Common myeloid progenitor, CD34-positive (primary cell): ENCODE measurements around the gene POLR2L.
A peak's percentile ranks its signal among the peaks of the same experiment; 100 is the strongest.

ENCODE experiments used
- CTCF ChIA-PET: fragments of 350-600 bp; sonication (Branson Sonifier 250); formaldehyde crosslinking; loops from one replicate; lab custom pipeline; 2021; ENCODE audit warnings: antibody characterized with exemption; lab: Charles Lee
- POLR2A ChIA-PET: fragments of 350-600 bp; sonication (Branson Sonifier 250); formaldehyde crosslinking; loops from one replicate; lab custom pipeline; 2021; ENCODE audit warnings: antibody characterized with exemption; lab: Charles Lee
- DNase-seq, 3 donors: peaks; one replicate each; pipeline versions ENCODE4 v3.0.0 to v3.0.0-alpha.2; 2013
- H3K27ac ChIP-seq, 2 experiments: 1 replicate in 1 of 2; 2 replicates in 1 of 2; pipeline ENCODE4 v1.7.0; 2013; ENCODE audit warnings: inconsistent platforms in 2 of 2, low read length in 2 of 2, mild to moderate bottlenecking in 2 of 2, low read depth in 1 of 2, moderate library complexity in 1 of 2; ENCODE audit not compliant: severe bottlenecking in 2 of 2, insufficient read depth in 1 of 2, poor library complexity in 1 of 2
- H3K27me3 ChIP-seq, 5 experiments: replicated peaks in 2 of 5; 1 replicate in 3 of 5; 2 replicates in 2 of 5; pipeline versions ENCODE4 v1.6.1 to v1.7.0; 2013; ENCODE audit warnings: low read length in 4 of 5, mild to moderate bottlenecking in 2 of 5, moderate library complexity in 2 of 5, inconsistent platforms in 1 of 5; ENCODE audit not compliant: insufficient read depth in 5 of 5, control insufficient read depth in 4 of 5
- H3K36me3 ChIP-seq, 4 experiments: 1 replicate in 2 of 4; 2 replicates in 2 of 4; pipeline versions ENCODE4 v1.6.1 to v1.7.0; 2013; ENCODE audit warnings: low read length in 3 of 4, control low read depth in 1 of 4, mild to moderate bottlenecking in 1 of 4; ENCODE audit not compliant: control insufficient read depth in 4 of 4, insufficient read depth in 4 of 4
- H3K4me1 ChIP-seq, 4 experiments: 1 replicate in 3 of 4; 2 replicates in 1 of 4; pipeline versions ENCODE4 v1.6.1 to v1.7.1; 2013; ENCODE audit warnings: low read length in 3 of 4, mild to moderate bottlenecking in 3 of 4, control low read depth in 1 of 4, inconsistent platforms in 1 of 4, moderate library complexity in 1 of 4; ENCODE audit not compliant: control insufficient read depth in 4 of 4, insufficient read depth in 4 of 4; ENCODE audit errors: control extremely low read depth in 1 of 4
- H3K4me3 ChIP-seq, 7 experiments: 1 replicate in 4 of 7; 2 replicates in 3 of 7; pipeline versions ENCODE4 v1.5.1 to v1.7.0; 2013; ENCODE audit warnings: mild to moderate bottlenecking in 7 of 7, low read length in 6 of 7, moderate library complexity in 6 of 7, inconsistent platforms in 2 of 7, low read depth in 2 of 7, control low read depth in 1 of 7; ENCODE audit not compliant: insufficient read depth in 4 of 7, control insufficient read depth in 1 of 7; ENCODE audit errors: extremely low read depth in 1 of 7
- H3K9me3 ChIP-seq, 5 experiments: 1 replicate in 4 of 5; 2 replicates in 1 of 5; pipeline versions ENCODE4 v1.6.1 to v1.7.1; 2013; ENCODE audit warnings: low read length in 4 of 5, mild to moderate bottlenecking in 2 of 5, inconsistent platforms in 1 of 5, low read depth in 1 of 5, moderate library complexity in 1 of 5; ENCODE audit not compliant: control insufficient read depth in 4 of 5, insufficient read depth in 2 of 5; ENCODE audit errors: control extremely low read depth in 1 of 5
- WGBS: methylation state at CpG from one replicate; pipeline ENCODE4 v1.1.5; 2013; ENCODE audit not compliant: insufficient coverage; 5-methylcytosine and 5-hydroxymethylcytosine counted together

POLR2L gene

DNA sequence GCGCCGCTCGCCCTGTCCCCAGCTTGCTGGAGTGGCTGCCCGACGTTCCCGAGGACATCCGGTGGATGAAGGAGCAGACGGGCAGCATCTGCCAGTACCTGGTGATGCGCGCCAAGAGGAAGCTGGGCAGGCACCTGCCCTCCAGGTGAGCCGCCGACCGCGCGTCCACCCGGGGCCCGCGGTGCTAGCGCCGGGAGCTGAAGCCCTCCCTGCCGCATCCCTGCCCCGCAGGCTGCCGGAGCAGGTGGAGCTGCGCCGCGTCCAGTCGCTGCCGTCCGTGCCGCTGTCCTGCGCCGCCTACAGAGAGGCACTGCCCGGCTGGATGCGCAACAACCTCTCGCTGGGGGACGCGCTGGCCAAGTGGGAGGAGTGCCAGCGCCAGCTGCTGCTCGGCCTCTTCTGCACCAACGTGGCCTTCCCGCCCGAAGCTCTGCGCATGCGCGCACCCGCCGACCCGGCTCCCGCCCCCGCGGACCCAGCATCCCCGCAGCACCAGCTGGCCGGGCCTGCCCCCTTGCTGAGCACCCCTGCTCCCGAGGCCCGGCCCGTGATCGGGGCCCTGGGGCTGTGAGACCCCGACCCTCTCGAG, 17.9 kb downstream of the POLR2L start:
- Histone ChIP-seq H3K36me3 (peaks cover 0 to 32% (median 16%) of the 10 kb centered on the region in 4 experiments), H3K27ac (no peak overlapping the region), H3K4me3 (no peak overlapping the region), H3K9me3 (no peaks in the 10 kb centered on the region), H3K27me3 (peaks cover 0 to 25% (median 12%) of the 10 kb centered on the region in 5 experiments), H3K4me1 (peaks cover 0 to 67% (median 61%) of the 10 kb centered on the region in 4 experiments)
- DNase-seq: no peak
- POLR2A ChIA-PET: no interaction called here
- WGBS: 97% methylated on average over 54 of the region's 59 CpGs
- CTCF ChIA-PET: no interaction called here

DNA sequence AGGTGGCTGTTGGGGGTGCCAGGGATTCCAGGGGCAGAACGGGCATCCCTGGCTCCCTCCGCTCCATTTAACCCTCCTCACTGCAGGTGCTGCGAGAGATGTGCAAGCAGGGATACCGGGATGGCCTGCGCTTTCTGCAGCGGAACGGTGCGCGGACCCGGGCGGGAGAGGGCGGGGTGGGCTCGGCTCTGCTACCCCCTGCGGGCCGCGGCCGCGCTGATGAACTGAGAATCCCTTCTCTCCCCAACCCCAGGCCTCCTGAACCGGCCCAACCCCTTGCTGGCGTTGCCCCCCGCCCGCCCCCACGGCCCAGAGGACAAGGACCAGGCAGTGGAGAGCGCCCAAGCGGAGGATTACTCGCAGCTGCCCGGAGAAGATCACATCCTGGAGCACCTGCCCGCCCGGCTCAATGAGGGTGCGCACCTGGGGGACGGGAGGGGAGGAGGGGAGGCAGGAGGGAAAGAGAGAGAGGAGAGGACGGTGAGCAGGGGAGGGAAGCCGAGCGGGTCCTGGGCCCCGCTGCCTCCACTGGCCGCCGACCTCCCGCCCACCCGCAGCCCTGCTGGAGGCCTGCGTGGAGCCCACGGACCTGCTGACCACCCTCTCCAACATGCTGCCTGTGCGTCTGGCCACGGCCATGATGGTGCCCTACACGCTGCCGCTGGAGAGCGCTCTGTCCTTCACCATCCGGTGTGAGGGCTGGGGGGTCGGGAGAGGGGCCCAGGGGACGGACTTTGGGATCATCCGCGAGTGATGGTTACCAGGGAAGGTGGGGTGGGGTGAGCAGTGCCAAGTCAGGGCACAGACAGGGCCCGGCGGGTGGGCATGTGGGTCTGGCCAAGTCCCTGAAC, 18.7 kb downstream of the POLR2L start:
- H3K4me1 ChIP-seq: peaks cover 0 to 64% (median 59%) of the 10 kb centered on the region in 4 experiments
- no peak overlapping the region for H3K27ac ChIP-seq
- peaks cover 0 to 32% (median 16%) of the 10 kb centered on the region in 4 experiments for H3K36me3 ChIP-seq
- CTCF ChIA-PET: interaction anchor here (1.0 to 3.4 kb wide), 5 partner anchors 7 to 20 kb away, joined by 3 to 14 read pairs (median 4); partner anchors contain the start of gene CD151
- H3K4me3 ChIP-seq: no peak overlapping the region
- no peak for DNase-seq
- WGBS: 96% methylated on average over 32 of the region's 53 CpGs
- H3K9me3 ChIP-seq: no peaks in the 10 kb centered on the region
- POLR2A ChIA-PET: no interaction called here
- H3K27me3 ChIP-seq: peaks cover 0 to 17% (median 10%) of the 10 kb centered on the region in 5 experiments

DNA sequence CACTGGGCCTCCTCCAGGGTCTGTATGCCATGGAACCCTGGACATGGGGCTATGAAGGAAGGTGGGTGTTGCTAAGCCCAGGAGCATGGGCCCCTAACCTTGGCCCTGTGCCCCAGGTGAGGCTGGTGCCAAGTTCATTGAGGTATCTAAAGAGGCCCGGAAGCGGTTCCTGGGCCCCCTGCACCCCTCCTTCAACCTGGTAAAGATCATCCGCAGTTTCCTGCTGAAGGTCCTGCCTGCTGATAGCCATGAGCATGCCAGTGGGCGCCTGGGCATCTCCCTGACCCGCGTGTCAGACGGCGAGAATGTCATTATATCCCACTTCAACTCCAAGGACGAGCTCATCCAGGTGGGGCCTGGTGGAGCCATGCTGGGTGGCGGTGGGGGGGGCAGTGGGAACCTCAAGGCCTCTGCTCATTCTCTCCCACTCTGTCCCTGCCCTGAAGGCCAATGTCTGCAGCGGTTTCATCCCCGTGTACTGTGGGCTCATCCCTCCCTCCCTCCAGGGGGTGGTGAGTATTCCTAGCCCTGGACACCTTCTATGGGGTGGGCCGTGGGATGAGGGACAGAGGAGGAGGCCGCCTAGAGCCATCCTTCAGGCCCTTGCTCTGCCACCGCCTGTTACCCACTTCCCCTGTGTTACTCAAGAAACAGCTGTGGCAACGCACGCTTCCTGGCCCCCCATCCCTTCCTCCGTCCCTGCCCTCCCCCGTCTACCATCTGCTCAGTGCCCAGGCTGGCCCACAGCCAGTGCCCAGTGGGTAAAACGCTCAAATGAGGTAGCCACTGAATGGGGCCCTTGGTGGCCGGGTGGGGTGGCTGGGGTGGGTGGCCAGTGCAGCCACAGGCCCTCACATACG, 20.6 kb downstream of the POLR2L start:
- ChIA-PET CTCF (interaction anchor here (0.6 to 3.4 kb wide), 5 partner anchors 9 to 25 kb away, joined by 3 to 14 read pairs (median 3); partner anchors contain the start of gene RPLP2), POLR2A (interaction anchor here (0.6 to 1.7 kb wide), 3 partner anchors 9 to 21 kb away, joined by 3 to 4 read pairs (median 3); partner anchors contain the start of gene TSPAN4)
- Histone ChIP-seq H3K4me3 (peak overlapping the region in 3 of 7 experiments; percentile 79 to 86 (median 82)), H3K4me1 (peaks cover 0 to 48% (median 43%) of the 10 kb centered on the region in 4 experiments), H3K36me3 (peaks cover 0 to 32% (median 16%) of the 10 kb centered on the region in 4 experiments), H3K9me3 (no peaks in the 10 kb centered on the region), H3K27me3 (peaks cover 0 to 4% (median 2%) of the 10 kb centered on the region in 5 experiments), H3K27ac (peak overlapping the region in 1 of 2 experiments; percentile 55)
- DNase-seq: peak in 2 of 3 donors; percentile 64 to 71
- WGBS: 55% methylated on average over 17 of the region's 22 CpGs

DNA sequence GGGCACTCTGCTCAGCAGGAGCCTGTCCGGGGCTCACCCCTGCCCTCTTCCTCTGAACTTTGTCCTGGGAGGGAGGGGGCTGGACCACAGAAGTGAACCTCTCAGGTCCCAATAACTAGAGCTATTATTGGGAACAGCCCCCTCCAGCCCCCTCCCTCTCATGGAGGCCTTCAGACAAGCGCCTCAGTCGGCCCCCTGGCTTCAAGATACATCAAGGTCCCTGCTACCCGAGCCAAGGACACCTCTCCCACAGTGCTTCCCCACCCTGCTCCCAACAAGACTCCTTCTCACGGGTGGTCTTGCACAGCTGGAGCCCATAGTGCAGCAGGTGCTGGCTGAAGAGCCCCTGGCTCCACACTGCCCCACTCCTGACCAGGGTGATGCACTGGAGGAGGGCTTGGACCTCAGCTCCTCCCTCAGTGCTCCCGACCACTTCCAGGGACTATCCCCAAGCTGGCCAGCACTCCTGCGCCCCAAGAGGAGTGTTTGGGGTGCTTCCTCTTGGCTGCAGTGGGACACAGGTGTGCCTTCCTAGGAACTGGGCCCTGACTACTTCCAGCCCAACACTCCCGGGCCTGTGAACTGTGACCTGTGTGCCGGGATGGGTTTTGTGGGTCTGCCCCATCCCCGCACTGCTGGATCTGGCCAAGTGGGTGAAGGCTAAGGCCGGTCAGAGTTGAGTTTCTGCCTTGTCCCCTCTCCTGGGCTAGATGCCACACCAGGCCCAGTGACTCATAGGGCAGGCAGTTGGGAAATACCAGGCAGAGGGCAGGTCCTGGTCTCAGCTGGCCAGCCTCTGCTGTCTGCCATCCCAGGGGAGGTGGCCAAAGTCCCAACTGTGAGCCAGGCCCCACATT, 21.4 kb downstream of the POLR2L start:
- CTCF ChIA-PET: interaction anchor here (0.6 to 3.4 kb wide), 5 partner anchors 8 to 26 kb away, joined by 3 to 15 read pairs (median 4); partner anchors contain the start of gene RPLP2
- POLR2A ChIA-PET: interaction anchor here (1.5 to 2.7 kb wide), 5 partner anchors 9 to 21 kb away, joined by 4 to 17 read pairs (median 10); partner anchors contain the start of genes CD151, POLR2L, RPLP2 and TSPAN4
- peak overlapping the region; percentile 63 to 86 (median 79) for H3K4me3 ChIP-seq
- peak overlapping the region in 1 of 2 experiments; percentile 85 for H3K27ac ChIP-seq
- peaks cover 0 to 41% (median 37%) of the 10 kb centered on the region in 4 experiments for H3K4me1 ChIP-seq
- DNase-seq: no peak
- peaks cover 0 to 32% (median 19%) of the 10 kb centered on the region in 4 experiments for H3K36me3 ChIP-seq
- WGBS: 77% methylated on average over 10 of the region's 11 CpGs
- H3K27me3 ChIP-seq: peaks cover 0 to 4% (median 0%) of the 10 kb centered on the region in 5 experiments
- no peaks in the 10 kb centered on the region for H3K9me3 ChIP-seq

DNA sequence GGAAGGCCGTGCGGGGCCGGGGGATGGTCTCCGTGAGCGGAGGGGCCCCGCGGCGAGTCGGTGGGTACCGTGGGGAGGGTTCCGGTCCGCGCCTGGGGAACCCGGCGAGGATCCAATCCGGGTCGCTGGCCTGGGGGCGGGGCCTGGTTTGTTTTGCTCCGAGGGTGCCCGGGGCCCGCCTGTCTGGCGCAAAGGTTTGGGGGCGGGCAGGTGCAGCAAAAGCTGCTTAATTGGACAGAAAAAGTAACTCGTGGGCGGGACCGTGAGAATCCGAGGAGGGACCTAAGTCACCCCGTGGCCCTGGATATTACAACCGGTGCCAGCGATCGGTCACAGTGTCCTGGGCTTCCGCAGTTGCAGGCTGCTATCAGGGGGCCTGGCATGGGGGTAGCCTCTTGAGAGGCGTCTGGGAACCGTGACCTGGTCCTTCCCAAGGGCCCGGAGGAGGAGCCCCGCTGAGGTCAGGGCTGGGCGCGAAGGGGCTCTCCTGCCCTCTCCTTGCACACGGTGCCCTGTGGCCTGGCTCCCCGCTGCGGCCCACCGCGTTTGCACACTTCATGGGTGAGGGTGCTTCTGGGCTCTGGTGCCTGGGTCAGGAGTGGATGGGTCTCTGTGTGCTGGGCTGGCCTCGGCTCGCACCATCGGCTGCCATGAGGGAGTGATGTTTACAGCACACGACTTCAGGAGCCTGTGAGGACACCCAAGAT, 22.2 kb downstream of the POLR2L start:
- Histone ChIP-seq H3K4me3 (peak overlapping the region; percentile 65 to 87 (median 81)), H3K9me3 (no peaks in the 10 kb centered on the region), H3K36me3 (peaks cover 0 to 29% (median 15%) of the 10 kb centered on the region in 4 experiments), H3K27ac (peak overlapping the region; percentile 70 to 85), H3K27me3 (no peaks in the 10 kb centered on the region), H3K4me1 (peaks cover 0 to 34% (median 33%) of the 10 kb centered on the region in 4 experiments)
- DNase-seq: peak; percentile 93 to 97 (median 97)
- ChIA-PET CTCF (interaction anchor here (0.6 to 3.4 kb wide), 7 partner anchors 8 to 21 kb away, joined by 3 to 15 read pairs (median 5); partner anchors contain the start of gene RPLP2), POLR2A (interaction anchor here (0.6 to 2.7 kb wide), 9 partner anchors 8 to 93 kb away, joined by 3 to 17 read pairs (median 7); partner anchors contain the start of genes CD151, CRACR2B, POLR2L and RPLP2)
- WGBS: 4% methylated on average over 46 of the region's 47 CpGs
